GM11168 (cell line): ENCODE measurements around the gene SEMA4C.

ENCODE experiments used
- in situ Hi-C: fragments of 300-500 bp; cut with MboI; formaldehyde crosslinking; loops from one replicate; pipeline ENCODE4 v1.12.0; 2022; ENCODE audit warnings: low sequenced_read_pairs; ENCODE audit not compliant: unreplicated experiment

SEMA4C gene

GRCh38 chr2:96882230-96882629, 12.3 kb upstream of the SEMA4C start:
- in situ Hi-C loops: no loop called here

- in situ Hi-C loops: no loop called here
These were observed 11.7 kb upstream of the SEMA4C start for GRCh38 chr2:96881349-96882195.

GRCh38 chr2:96880891-96881273, 11.0 kb upstream of the SEMA4C start:
- in situ Hi-C loops: no loop called here

- in situ Hi-C loops: no loop called here
These were observed 9.7 kb upstream of the SEMA4C start for GRCh38 chr2:96879545-96880040.

GRCh38 chr2:96878796-96879544, 9.1 kb upstream of the SEMA4C start:
- in situ Hi-C loops: no loop called here

GRCh38 chr2:96878171-96878570, 8.3 kb upstream of the SEMA4C start:
- in situ Hi-C loops: no loop called here

- in situ Hi-C loops: no loop called here
These were observed 7.8 kb upstream of the SEMA4C start for GRCh38 chr2:96877631-96878092.

GRCh38 chr2:96877042-96877451, 7.2 kb upstream of the SEMA4C start:
- in situ Hi-C loops: no loop called here

- in situ Hi-C loops: no loop called here
These were observed 6.6 kb upstream of the SEMA4C start for GRCh38 chr2:96876269-96877041.

- in situ Hi-C loops: no loop called here
These were observed 5.8 kb upstream of the SEMA4C start for GRCh38 chr2:96875498-96876268.

- in situ Hi-C loops: no loop called here
These were observed 4.4 kb upstream of the SEMA4C start for GRCh38 chr2:96874198-96874831.

GRCh38 chr2:96873651-96874096, 3.8 kb upstream of the SEMA4C start:
- in situ Hi-C loops: no loop called here

- in situ Hi-C loops: no loop called here
These were observed 2.9 kb upstream of the SEMA4C start for GRCh38 chr2:96872591-96873349.

- in situ Hi-C loops: no loop called here
These were observed 861 bp upstream of the SEMA4C start for GRCh38 chr2:96870626-96871255.

GRCh38 chr2:96869281-96869821, 529 bp downstream of the SEMA4C start:
- in situ Hi-C loops: no loop called here

GRCh38 chr2:96868555-96869280, 1.2 kb downstream of the SEMA4C start:
- in situ Hi-C loops: no loop called here
